ENCODE results near the gene GPBP1. TPM values are rescaled to one million over a fixed set of nuclear protein-coding genes. Genes with fewer than 3 reads are reported as not detected.

The GPBP1 gene
- total and polyA plus RNA-seq, 2 donors from 2014 or later = 52.7 to 80.9 TPM

GRCh38 chr5:57179262-57180200 is 5.7 kb downstream of the GPBP1 start:
- Histone ChIP-seq H3K4me3 (ENCODE audit: low read length in 3 of 3) (peak overlapping the region; percentile 26 to 91 (median 54)), H3K27ac (ENCODE audit: low read depth in 2 of 2, low read length in 2 of 2) (peak overlapping the region in 1 of 2 donors; percentile 6), H3K36me3 (ENCODE audit: control insufficient read depth in 2 of 3, insufficient read depth in 3 of 3, low read length in 3 of 3) (peaks cover 2 to 5% (median 2%) of the 10 kb centered on the region in 3 donors), H3K9me3 (ENCODE audit: control insufficient read depth in 2 of 3, insufficient read depth in 1 of 3, low read length in 3 of 3) (no peaks in the 10 kb centered on the region), H3K4me1 (ENCODE audit: control insufficient read depth in 2 of 3, insufficient read depth in 2 of 3, low read depth in 1 of 3, low read length in 3 of 3) (peaks cover 0 to 12% (median 9%) of the 10 kb centered on the region in 3 donors), H3K27me3 (ENCODE audit: control insufficient read depth, insufficient read depth, low read length) (no peaks in the 10 kb centered on the region), H3K9ac (ENCODE audit: low read length in 3 of 3) (peak overlapping the region in 2 of 3 donors; percentile 43 to 53)
- intact Hi-C loops (cut with DNase I) = no loop called here
- FAIRE-seq = no peak
- DNase-seq = no peak
- no peak for TF ChIP-seq CTCF (IDR thresholded peaks at IDR 0.05; ENCODE audit: borderline replicate concordance, extremely low read depth, insufficient read depth)

- FAIRE-seq (no peak), DNase-seq (no peak)
- Histone ChIP-seq H3K36me3 (ENCODE audit: control insufficient read depth in 2 of 3, insufficient read depth in 3 of 3, low read length in 3 of 3) (peaks cover 2 to 6% (median 2%) of the 10 kb centered on the region in 3 donors), H3K9ac (ENCODE audit: low read length in 3 of 3) (no peak overlapping the region), H3K9me3 (ENCODE audit: control insufficient read depth in 2 of 3, insufficient read depth in 1 of 3, low read length in 3 of 3) (no peaks in the 10 kb centered on the region), H3K4me1 (ENCODE audit: control insufficient read depth in 2 of 3, insufficient read depth in 2 of 3, low read depth in 1 of 3, low read length in 3 of 3) (peaks cover 0 to 20% (median 12%) of the 10 kb centered on the region in 3 donors), H3K27me3 (ENCODE audit: control insufficient read depth, insufficient read depth, low read length) (no peaks in the 10 kb centered on the region), H3K4me3 (ENCODE audit: low read length in 3 of 3) (no peak overlapping the region), H3K27ac (ENCODE audit: low read depth in 2 of 2, low read length in 2 of 2) (no peak overlapping the region)
- intact Hi-C loops (cut with DNase I) = no loop called here
- no peak for TF ChIP-seq CTCF (IDR thresholded peaks at IDR 0.05; ENCODE audit: borderline replicate concordance, extremely low read depth, insufficient read depth)
Measured at GRCh38 chr5:57181154-57181553, 7.3 kb downstream of the GPBP1 start.

- no peak overlapping the region for H3K9ac ChIP-seq (ENCODE audit: low read length in 3 of 3)
- peaks cover 2 to 6% (median 2%) of the 10 kb centered on the region in 3 donors for H3K36me3 ChIP-seq (ENCODE audit: control insufficient read depth in 2 of 3, insufficient read depth in 3 of 3, low read length in 3 of 3)
- FAIRE-seq (no peak), DNase-seq (no peak)
- no peaks in the 10 kb centered on the region for H3K9me3 ChIP-seq (ENCODE audit: control insufficient read depth in 2 of 3, insufficient read depth in 1 of 3, low read length in 3 of 3)
- TF ChIP-seq CTCF (IDR thresholded peaks at IDR 0.05; ENCODE audit: borderline replicate concordance, extremely low read depth, insufficient read depth) = no peak
- intact Hi-C loops (cut with DNase I) = no loop called here
- H3K4me1 ChIP-seq (ENCODE audit: control insufficient read depth in 2 of 3, insufficient read depth in 2 of 3, low read depth in 1 of 3, low read length in 3 of 3) = peaks cover 0 to 29% (median 19%) of the 10 kb centered on the region in 3 donors
- no peaks in the 10 kb centered on the region for H3K27me3 ChIP-seq (ENCODE audit: control insufficient read depth, insufficient read depth, low read length)
- H3K4me3 ChIP-seq (ENCODE audit: low read length in 3 of 3) = no peak overlapping the region
- H3K27ac ChIP-seq (ENCODE audit: low read depth in 2 of 2, low read length in 2 of 2) = no peak overlapping the region
Measured at GRCh38 chr5:57184322-57184721, 10.5 kb downstream of the GPBP1 start.
